Ovary (tissue), 9 donors: ENCODE measurements around the gene ZMIZ1. TPM values are rescaled to one million over a fixed set of nuclear protein-coding genes. Genes with fewer than 3 reads are reported as not detected.

Experiments
- DNase-seq, 5 donors: peaks; one replicate each; pipeline ENCODE4 v3.0.0-alpha.2; 2019 to 2020
- H3K27ac ChIP-seq, 2 donors: fragments of 200-600 bp; one replicate each; pipeline versions ENCODE4 v1.5.1 to v1.8.0; 2019 to 2022
- H3K27me3 ChIP-seq: fragments of 200-600 bp; one replicate; pipeline ENCODE4 v1.8.0; 2022
- H3K36me3 ChIP-seq: fragments of 200-600 bp; sonication (generic); one replicate; pipeline ENCODE4 v1.5.1; 2019
- H3K4me1 ChIP-seq: one replicate; pipeline ENCODE4 v1.8.1; 2013; ENCODE audit warnings: mild to moderate bottlenecking, moderate library complexity; ENCODE audit not compliant: insufficient read depth
- H3K4me3 ChIP-seq: fragments of 200-600 bp; sonication (generic); one replicate; pipeline ENCODE4 v1.5.1; 2017
- H3K9me3 ChIP-seq, 2 donors: fragments of 200-600 bp in 1 of 2; sonication (generic) in 1 of 2; one replicate each; pipeline versions ENCODE4 v1.5.1 to v1.8.1; 2013 to 2019; ENCODE audit warnings: mild to moderate bottlenecking in 1 of 2, moderate library complexity in 1 of 2
- CTCF ChIP-seq, 3 donors: fragments of 450-650 bp in 2 of 3; fragments of 200-600 bp in 1 of 3; IDR thresholded peaks; one replicate each; pipeline versions ENCODE4 v1.5.1 to v1.8.0; 2016 to 2022; ENCODE audit warnings: antibody characterized with exemption in 3 of 3, mild to moderate bottlenecking in 1 of 3
- EP300 ChIP-seq: sonication (generic); formaldehyde crosslinking; IDR thresholded peaks from one replicate; pipeline ENCODE4 v1.6.1; 2017; ENCODE audit warnings: antibody characterized with exemption
- POLR2A ChIP-seq: fragments of 450-650 bp; IDR thresholded peaks from one replicate; pipeline ENCODE4 v1.6.1; 2017; ENCODE audit warnings: antibody characterized with exemption, mild to moderate bottlenecking, moderate library complexity
- WGBS, 3 donors: extraction: QIAGEN DNeasy Blood & Tissue Kit in 1 of 3; methylation state at CpG; one replicate each; pipeline versions ENCODE4 v1.1.5 to v1.1.7; 2013 to 2017; 5-methylcytosine and 5-hydroxymethylcytosine counted together
- intact Hi-C, 4 donors: fragments of 100-400 bp; cut with DNase I; formaldehyde crosslinking; loops; one replicate each; pipeline versions ENCODE4 v1.11.0 to v1.15.1; 2022 to 2023
- polyA plus RNA-seq, 2 donors: library from polyadenylated mRNA; stranded (reverse); fragments of 200-250 nt in 1 of 2; fragments of 350-450 nt in 1 of 2; fragmentation: Illumina TruSeq in 1 of 2; extraction: RNeasy Lipid Tissue Mini Kit (QIAGEN cat#74804) in 1 of 2; gene quantifications; one replicate each; pipeline ENCODE4 v1.2.3, GENCODE V29; 2013 to 2014
- total RNA-seq, 7 donors: library from RNA; depleted of rRNA in 2 of 7; stranded (reverse); fragments of >200 nt in 2 of 7; fragmentation: NEBNext Ultra II Directional in 3 of 7; extraction: Animal tissue kit (Norgen Biotek cat#: 25700) in 3 of 7; gene quantifications; one replicate each; pipeline versions ENCODE4 v1.1.0 to v1.2.4, GENCODE V29; 2016 to 2023
- donor health status: DM: no; HTN: no; CAD: no; lungs with moderate emphysema.
- donor health status: DM: no; HTN: no; CAD: no.
- donor health status: Bipolar disorder and iron deficiency.
- donor health status: DM: yes; HTN: yes; CAD: no.
- donor health status: DM: no; HTN: no; CAD: no.
- donor health status: DM: yes; HTN: yes; CAD: no.

Gene ZMIZ1
- total and polyA plus RNA-seq, 9 donors: 30.3 to 117 (median 69.1) TPM

DNA sequence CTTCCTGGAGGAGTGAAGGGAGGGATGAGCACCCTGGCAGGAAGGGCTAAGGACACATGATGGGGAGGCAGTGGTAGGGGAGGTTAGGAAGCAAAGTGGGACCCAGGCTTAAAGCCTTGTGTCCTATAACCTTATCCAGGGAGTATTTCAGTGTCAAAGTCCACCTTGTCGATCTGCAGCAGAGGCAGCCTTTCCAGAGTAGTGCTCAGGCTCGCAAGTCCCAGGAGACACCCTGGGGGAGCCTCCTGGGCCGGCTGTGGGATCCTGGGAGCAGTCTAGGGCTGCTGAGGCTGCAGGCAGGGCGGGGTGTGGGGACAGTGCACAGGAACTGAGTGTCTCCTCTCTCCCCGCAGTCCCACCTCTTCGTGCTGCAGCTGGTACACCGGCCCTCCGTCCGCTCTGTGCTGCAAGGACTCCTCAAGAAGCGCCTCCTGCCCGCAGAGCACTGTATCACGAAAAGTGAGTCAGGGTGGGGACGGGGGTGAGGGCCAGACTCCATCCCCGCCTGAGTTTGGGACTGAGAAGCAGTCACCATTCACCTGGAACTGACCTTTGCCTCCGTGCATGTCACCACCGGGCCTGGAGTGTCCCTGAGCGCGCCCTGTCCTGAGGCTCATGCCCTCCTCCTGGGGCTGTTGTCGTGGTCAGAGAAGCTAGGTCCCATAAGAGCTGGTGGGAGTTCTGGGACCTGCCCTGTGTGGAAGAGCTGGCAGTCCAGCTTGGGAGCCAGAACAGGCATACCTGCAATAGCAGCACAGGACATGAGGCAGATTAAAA is 233.2 kb downstream of the ZMIZ1 start:
- intact Hi-C loops: no loop called here
- H3K4me1 ChIP-seq: no peaks in the 10 kb centered on the region
- no peak overlapping the region for H3K4me3 ChIP-seq
- H3K27ac ChIP-seq: no peak overlapping the region
- no peaks in the 10 kb centered on the region for H3K36me3 ChIP-seq
- WGBS, 3 donors: 85 to 88% (median 87%) methylated on average over 19 of the region's 19 CpGs
- H3K9me3 ChIP-seq: no peaks in the 10 kb centered on the region
- TF ChIP-seq POLR2A (no peak), EP300 (no peak), CTCF (IDR thresholded peaks at IDR 0.05) (no peak)
- no peaks in the 10 kb centered on the region for H3K27me3 ChIP-seq
- no peak for DNase-seq

- TF ChIP-seq CTCF (IDR thresholded peaks at IDR 0.05): no peak
- TF ChIP-seq EP300: no peak
- no peak for TF ChIP-seq POLR2A
- DNase-seq: no peak
- WGBS, 3 donors: 83 to 91% (median 85%) methylated on average over 25 of the region's 25 CpGs
- intact Hi-C loops: no loop called here
- Histone ChIP-seq H3K9me3 (no peaks in the 10 kb centered on the region), H3K4me1 (no peaks in the 10 kb centered on the region), H3K27me3 (no peaks in the 10 kb centered on the region), H3K27ac (no peak overlapping the region), H3K36me3 (no peaks in the 10 kb centered on the region), H3K4me3 (no peak overlapping the region)
Measured at GRCh38 chr10:79303631-79304478, 235.1 kb downstream of the ZMIZ1 start.

GRCh38 chr10:79304479-79305087 is 235.8 kb downstream of the ZMIZ1 start:
- H3K27me3 ChIP-seq: no peaks in the 10 kb centered on the region
- no peaks in the 10 kb centered on the region for H3K36me3 ChIP-seq
- no peak overlapping the region for H3K27ac ChIP-seq
- no peak for DNase-seq
- no peak overlapping the region for H3K4me3 ChIP-seq
- TF ChIP-seq POLR2A: no peak
- no peak for TF ChIP-seq CTCF (IDR thresholded peaks at IDR 0.05)
- no peak for TF ChIP-seq EP300
- WGBS, 3 donors: 87 to 90% (median 89%) methylated on average over 6 of the region's 6 CpGs
- no peaks in the 10 kb centered on the region for H3K4me1 ChIP-seq
- no peaks in the 10 kb centered on the region for H3K9me3 ChIP-seq
- intact Hi-C loops: no loop called here

DNA sequence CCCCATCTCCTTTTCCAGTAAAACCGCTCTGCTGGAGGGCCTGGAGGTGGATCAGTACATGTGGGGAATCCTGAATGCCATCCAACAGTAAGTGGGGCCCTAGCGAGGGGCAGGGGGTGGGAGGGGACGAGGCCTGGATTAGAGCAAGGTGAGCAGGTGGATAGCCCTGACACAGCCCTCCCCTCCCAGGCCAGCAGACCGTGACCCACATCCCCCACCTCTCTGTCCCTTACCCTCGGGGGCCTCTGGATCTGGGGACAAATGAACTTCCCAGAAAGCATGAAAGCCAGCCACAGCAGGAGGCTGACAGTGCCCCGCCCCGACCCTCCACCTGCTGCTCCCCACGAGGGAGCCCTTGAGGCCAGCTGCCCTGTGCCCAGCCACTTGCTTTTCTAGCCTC is 236.7 kb downstream of the ZMIZ1 start:
- no peak for TF ChIP-seq POLR2A
- no peak for TF ChIP-seq CTCF (IDR thresholded peaks at IDR 0.05)
- no peak for TF ChIP-seq EP300
- Histone ChIP-seq H3K27ac (no peak overlapping the region), H3K4me1 (no peaks in the 10 kb centered on the region), H3K27me3 (no peaks in the 10 kb centered on the region), H3K4me3 (no peak overlapping the region), H3K9me3 (no peaks in the 10 kb centered on the region), H3K36me3 (no peaks in the 10 kb centered on the region)
- DNase-seq: no peak
- intact Hi-C loops: no loop called here
- 77 to 89% (median 86%) methylated on average over 8 of the region's 8 CpGs for WGBS, 3 donors
